Measurements from ENCODE around the gene PDCD11.
"Not testable (repeated sequence)": the region's sequence is repeated elsewhere in the genome, so short reads cannot be mapped to it uniquely, and the experiment has no call there.

Gene PDCD11

DNA sequence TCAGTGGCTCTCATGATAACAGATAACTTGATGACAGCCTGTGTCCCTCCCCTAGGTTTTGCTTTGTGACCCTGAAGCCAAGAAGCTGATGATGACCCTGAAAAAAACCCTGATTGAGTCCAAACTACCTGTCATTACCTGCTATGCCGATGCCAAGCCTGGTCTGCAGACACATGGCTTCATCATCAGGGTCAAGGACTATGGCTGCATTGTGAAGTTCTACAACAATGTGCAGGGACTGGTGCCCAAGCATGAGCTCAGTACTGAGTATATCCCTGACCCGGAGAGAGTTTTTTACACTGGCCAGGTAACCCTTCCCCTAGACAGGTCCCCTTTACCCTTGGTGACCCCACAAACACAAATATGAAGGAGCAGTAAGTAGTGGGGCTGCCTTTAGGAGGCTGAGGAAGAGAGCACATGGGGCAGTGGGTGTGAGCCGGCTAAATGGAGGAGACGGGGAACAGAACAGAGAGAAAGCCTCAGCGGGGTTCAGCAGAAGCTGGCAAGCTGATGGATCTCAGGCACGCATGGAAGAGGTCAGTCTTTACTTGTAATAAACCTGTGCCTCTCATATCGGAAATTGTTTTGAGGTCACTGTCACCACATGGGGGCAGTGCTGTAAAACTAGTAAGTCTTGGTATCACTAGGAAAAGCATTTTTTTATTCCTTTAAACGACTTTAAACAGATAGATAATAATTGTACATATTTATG, 20.2 kb downstream of the PDCD11 start:
- peak; percentile 36 for DNase-seq (ENCODE audit: low spot score)

DNA sequence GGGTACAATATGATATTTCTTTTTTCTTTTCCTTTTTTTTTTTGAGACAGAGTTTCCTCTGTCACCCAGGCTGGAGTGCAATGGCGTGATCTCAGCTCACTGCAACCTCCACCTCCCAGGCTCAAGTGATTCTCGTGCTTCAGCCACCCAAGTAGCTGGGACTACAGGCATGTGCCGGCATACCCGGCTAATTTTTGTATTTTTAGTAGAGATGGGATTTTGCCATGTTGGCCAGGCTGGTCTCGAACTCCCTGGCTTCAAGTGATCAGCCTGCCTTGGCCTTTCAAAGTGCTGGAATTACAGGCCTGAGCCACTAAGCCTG, 20.7 kb downstream of the PDCD11 start:
- not testable (repeated sequence) for DNase-seq (ENCODE audit: low spot score)

GRCh38 chr10:103417601-103418000, 21.2 kb downstream of the PDCD11 start:
- no peak for DNase-seq (ENCODE audit: low spot score)

DNA sequence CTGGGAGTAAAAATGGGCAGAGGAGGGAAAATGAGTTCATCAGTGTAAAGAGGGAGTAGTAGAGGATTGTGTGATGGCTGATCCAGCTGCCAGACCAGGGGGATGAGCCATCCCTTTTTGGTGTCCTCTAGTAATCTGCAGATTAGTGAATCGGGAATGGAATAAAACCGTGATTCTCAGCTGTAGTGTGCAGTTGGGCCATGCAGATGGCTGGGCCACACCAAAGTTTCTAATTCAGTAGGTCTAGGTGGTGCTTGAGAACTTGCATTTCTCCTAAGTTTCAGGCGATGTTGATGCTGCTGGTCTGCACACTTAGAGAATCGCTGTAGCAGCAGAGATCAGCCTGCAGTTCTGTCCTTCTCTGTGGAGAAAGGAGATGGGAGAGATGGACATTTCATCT, 22.7 kb downstream of the PDCD11 start:
- no peak for DNase-seq (ENCODE audit: low spot score)

- DNase-seq (ENCODE audit: low spot score) = no peak
Observed at GRCh38 chr10:103423748-103424147, 27.3 kb downstream of the PDCD11 start.

- DNase-seq (ENCODE audit: low spot score) = no peak
Observed at GRCh38 chr10:103427866-103428265, 31.4 kb downstream of the PDCD11 start.

GRCh38 chr10:103428989-103429643, 32.7 kb downstream of the PDCD11 start:
- DNase-seq (ENCODE audit: low spot score) = no peak

- DNase-seq (ENCODE audit: low spot score) = no peak
Observed at GRCh38 chr10:103429647-103430046, 33.2 kb downstream of the PDCD11 start.

DNA sequence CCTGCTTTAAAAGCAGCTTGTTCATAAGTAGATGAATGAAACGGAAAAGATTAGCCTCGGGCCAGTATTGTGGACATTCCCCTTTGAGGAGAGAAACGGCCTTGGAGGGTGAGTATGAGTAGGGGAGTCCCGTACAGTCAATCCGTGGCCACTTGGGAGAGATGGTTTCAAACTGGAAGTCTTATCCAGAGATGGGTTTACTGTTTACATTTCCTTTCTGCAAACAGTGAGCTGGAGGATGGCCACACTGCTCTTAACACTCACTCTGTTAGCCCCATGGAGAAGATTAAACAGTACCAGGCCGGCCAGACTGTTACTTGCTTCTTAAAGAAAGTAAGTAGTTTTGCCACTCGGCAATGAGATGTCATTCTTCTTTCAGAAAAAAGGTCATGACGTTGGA, 35.5 kb downstream of the PDCD11 start:
- no peak for DNase-seq (ENCODE audit: low spot score)

DNA sequence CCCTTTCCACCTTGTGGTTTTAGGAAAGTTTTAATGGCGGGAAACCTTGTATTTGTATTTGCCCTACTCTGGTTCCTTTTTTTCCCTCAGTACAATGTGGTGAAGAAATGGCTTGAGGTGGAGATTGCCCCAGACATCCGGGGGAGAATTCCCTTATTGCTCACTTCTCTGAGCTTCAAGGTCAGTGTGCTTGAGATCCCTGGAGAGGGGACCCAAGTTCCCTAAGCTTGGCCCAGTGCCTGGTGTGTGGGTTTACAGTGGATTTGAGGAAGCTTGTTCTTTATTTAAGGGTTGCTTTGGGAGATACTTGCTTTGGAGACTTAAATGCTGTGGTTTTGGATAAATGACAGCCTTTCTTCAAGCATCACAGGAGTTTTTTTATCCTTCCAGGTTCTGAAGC, 37.4 kb downstream of the PDCD11 start:
- DNase-seq (ENCODE audit: low spot score) = no peak

DNA sequence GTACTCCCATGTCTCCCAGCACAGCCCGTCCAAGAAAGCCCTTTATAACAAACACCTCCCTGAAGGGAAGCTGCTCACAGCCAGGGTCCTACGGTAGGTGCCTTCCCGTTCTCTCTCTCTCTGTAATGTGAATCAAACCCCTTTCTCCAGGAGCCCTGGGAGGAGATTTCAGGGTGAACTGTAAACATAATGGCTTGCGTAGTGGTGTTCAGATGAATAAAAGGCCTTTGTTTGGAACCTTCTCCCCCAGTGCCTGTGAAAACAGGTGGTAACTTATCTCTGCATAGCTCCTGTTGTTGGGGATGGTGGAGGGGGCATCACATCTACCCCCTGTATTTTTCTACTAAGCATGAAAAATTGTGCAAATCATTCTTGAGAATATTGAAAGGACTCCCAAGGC, 43.4 kb downstream of the PDCD11 start:
- no peak for DNase-seq (ENCODE audit: low spot score)

- DNase-seq (ENCODE audit: low spot score) = no peak
Observed at GRCh38 chr10:103440416-103440815, 44.0 kb downstream of the PDCD11 start.

DNA sequence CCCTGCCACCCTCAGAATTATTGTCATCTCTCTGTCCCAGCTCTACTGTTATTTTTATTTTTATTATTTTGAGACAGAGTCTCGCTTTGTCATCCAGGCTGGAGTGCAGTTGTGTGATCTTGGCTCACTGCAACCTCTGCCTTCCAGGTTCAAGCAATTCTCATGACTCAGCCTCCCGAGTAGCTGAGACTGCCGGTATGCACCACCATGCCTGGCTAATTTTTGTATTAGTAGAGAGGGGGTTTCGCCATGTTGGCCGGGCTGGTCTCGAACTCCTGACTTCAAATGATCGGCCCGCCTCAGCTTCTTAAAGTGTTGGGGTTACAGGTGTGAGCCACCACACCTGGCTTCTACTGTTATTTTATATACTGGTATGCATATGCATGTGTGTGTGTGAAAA, 44.8 kb downstream of the PDCD11 start:
- DNase-seq (ENCODE audit: low spot score) = no peak

DNA sequence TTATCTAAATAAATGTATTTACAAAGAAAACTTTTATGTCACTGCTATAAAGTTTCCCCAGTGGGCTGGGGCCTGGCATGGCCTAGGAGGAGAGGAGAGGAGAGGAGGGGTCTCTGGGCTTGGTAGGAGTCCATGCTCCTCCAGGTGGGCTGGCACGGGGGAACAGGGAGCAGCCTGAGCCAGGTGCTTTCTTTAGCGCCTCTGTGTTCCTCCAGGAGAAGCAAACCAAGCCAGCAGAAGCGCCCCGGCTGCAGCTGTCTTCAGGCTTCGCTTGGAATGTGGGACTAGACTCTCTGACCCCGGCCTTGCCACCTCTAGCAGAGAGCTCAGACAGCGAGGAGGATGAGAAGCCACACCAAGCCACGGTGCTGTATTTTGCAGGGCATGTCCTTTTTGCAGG, 45.2 kb downstream of the PDCD11 start:
- no peak for DNase-seq (ENCODE audit: low spot score)

GRCh38 chr10:103442031-103442461, 45.6 kb downstream of the PDCD11 start:
- DNase-seq (ENCODE audit: low spot score) = no peak

- DNase-seq (ENCODE audit: low spot score) = peak; percentile 36
Observed at GRCh38 chr10:103443475-103444185, 47.2 kb downstream of the PDCD11 start.

GRCh38 chr10:103444478-103444877, 48.1 kb downstream of the PDCD11 start:
- DNase-seq (ENCODE audit: low spot score) = no peak

DNA sequence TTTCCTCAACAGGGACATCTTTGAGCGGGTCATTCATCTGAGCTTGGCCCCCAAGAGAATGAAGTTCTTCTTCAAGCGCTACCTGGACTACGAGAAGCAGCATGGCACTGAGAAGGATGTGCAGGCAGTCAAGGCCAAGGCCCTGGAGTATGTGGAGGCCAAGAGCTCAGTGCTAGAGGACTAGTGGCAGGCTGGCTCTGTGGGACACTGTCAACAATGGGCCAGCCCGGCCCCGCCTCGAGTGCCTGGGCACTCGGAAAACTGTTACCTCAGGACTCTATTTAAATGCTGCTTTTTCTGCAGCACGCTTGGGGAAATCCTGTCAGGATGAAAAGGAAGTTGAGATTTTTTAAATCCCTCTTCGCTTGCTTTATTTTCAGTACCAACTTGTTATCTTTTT, 48.9 kb downstream of the PDCD11 start:
- DNase-seq (ENCODE audit: low spot score) = no peak

GRCh38 chr10:103445767-103446567, 49.5 kb downstream of the PDCD11 start:
- peak; percentile 76 for DNase-seq (ENCODE audit: low spot score)

DNA sequence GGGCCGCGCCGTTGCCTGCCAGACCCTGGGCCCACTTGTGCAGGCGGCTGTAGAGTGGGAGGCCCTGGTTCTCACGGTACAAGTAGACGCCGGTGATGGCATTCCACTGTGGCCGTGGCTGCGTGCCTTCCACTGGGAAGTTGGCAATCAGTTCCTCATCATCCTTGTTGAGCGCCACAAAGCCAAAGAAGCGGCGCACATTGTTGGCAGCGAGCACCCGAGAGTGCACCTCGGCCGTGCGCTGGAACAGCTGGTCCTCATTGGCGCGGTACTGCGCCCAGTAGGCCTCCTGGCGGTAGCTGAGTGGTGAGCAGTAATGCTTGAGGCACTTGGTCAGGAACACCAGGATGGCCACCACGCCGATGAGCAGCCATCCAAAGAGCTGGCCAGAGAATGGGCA, 50.8 kb downstream of the PDCD11 start:
- DNase-seq (ENCODE audit: low spot score) = no peak

DNA sequence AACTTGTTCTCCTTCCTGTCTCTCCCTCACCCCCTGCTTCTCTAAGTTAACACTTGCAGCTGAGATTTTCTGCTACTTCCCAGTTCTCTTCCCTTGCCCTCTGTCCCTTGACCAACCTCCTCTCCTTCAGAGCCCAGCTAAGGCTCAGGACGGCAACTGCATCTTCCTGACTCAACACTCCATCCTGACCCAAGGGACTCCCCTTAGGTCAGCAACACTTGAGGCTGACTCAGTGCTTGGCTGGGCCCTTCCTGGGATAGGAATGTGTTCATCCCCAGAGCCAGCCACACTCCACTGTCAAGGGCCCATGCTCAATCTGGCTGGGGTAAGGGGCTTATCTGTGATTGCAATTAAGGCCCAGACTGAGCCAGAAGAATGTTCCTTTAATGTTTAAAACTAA, 52.3 kb downstream of the PDCD11 start:
- peak; percentile 68 for DNase-seq (ENCODE audit: low spot score)

Data from kidney capillary endothelial cell (primary cell).